GM18511 (cell line): ENCODE measurements around the gene SIDT1.

Experiments used
- ATAC-seq: cut with Tn5 transposase; IDR thresholded peaks from one replicate; pipeline ENCODE4 v1.9.1; 2021; ENCODE audit warnings: mild to moderate bottlenecking, moderate library complexity; ENCODE audit not compliant: unreplicated experiment

Gene SIDT1

DNA sequence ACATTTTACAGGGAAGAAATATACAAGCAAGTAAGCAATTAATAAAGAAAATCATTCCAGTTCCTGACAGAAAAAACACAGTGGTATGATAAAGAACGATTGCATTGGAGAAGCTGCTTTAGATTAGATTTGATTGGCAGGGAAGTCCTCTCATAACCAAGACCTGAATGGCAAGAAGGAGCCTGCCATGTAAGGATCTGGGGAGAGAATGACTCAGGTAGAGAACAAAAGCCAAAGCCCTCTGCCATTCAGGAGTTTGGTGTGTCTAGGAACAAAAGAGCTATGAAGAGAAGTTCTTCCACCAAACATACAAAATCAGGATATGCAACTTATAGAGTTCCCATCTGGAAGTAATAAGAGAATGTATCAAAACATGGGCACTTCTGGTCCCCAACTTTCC is 57.6 kb downstream of the SIDT1 start:
- ATAC-seq = no peak

DNA sequence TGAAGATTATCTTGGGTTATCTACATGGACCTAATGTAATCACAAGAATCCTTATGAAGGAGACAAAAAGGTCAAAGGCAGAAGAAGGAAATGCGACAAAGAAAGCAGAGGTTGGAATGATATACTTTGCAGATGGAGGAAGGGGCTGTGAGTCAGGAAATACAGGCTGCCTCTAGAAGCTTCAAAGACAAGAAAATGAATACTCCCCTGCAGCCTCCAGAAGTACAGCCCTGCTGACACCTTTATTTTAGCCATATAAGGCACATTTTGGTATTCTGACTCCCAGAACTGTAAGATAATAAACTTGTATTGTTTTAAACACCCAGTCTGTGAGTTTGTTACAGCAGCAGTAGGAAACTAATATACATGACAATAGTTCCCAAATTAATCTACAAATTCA is 58.6 kb downstream of the SIDT1 start:
- ATAC-seq = no peak

DNA sequence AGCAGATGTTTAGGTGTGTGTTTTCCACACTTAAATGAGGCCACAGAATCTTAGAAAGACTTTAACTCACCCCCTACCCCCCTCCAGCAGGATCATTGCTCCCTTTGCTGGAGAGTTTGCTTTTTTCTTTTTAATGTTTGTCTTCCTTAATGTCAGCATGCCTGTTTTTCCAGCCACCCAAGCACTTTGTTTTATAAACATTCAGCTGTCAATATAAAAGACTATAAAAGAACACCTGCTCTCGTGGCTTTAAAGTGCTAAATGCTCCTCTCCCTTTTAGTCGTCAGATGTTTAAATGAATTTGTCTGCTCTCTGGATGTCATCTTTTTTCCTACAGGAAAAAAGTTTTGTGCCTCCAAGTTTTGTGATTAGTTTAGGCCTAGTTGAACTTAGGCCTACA is 61.7 kb downstream of the SIDT1 start:
- no peak for ATAC-seq

DNA sequence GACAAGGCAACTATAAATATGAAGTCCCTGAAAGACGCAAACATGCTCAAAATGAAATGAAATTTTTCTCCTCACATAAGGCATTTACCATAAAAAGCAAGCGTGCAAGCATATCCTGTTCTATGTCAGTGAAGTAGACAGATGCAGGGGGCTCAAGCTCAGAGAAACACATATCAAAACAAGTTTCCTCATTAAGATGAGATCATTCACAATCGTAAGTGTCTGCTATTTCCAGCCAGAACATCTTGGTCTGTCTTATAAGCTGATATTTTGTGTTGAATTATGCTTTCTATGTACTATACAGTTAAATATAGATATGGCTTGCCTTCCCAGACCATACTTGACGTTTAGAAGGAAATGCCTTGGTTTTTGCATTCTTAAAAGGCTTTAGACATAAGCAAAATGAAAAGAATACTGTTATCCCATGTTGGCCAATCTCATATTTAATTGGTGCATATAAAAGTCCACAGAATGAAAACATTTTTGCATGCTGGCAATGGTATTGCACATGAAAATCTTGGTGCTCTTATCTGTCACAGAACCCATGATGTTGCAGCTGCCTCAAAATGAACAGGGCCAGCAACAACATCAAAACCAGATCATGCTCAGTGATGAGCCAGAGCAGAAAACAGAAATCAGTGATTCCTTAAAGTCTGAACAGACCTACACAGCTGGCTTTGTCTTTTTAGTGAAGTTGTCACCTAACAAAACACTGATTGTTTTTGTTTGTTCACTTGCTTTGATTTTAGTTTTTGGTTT is 65.4 kb downstream of the SIDT1 start:
- no peak for ATAC-seq

DNA sequence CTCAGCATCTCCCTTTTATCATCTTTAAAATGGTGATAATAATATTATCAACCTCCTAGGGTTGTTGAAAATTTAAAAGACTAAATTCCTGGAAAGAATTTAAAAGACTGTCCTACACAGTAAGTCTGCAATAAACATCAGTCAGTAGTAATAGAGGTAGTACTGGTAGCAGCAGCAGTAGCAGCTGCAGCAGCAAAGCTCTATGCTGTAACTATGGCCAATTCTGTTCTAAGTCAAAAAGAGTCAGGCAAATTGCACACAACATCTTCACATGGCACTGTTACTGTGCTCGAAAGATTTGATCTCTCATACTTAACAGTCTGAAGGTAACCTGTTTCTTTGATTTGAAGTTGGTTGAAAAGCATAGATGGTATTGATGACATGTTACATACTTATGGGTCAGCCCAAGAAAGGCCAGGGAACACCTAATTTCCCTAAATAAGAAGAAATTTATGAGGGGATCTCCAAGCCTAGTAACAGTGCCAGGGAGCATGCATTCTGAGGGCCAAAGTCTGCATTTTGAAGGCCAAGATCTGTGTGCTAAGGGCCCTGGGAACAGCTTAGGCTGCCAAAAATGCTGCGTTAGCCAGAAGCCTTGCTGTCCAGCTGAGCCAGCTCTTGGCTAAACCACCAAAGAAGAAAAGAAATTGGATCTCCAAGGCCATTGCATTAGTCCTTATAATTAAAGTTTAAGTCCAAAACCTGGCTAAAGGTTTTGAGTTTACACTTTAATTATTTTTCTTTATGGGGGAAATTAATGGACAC is 68.2 kb downstream of the SIDT1 start:
- ATAC-seq = no peak

DNA sequence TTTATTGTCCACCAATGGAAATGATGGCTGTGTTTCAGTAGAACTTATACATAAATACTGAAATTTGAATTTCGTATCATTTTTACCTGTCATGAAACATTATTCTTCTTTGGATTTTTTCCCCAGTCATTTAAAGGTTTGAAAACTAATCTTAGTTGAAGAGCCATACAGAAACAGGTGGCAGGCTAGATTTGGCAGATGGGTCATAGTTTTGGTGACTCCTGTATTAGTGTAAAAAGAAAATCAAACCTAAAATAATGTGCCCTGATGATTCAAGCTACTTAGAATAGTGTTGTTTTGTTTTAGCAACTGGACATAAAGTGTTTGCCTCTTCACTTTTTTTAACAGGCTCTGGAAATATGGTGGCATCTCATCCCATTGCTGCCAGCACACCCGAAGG is 68.9 kb downstream of the SIDT1 start:
- ATAC-seq = no peak

DNA sequence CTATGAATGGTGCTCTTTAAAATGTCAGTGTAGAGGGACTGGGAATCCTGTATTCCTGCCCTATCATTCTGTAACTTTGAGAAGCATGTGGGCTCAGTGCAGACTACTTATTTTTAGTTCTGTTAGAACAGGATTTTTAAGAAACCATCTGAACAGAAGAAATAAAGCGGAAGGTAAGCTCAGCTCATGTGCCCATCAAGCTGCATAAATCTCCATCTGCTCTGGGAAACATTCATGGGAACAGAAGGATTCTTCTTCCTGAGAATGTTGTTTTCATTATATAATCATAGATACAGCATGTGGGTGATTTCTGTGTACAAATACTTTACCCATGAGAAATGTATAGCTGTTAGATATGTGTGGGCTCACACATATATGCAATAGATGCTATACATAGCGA is 69.9 kb downstream of the SIDT1 start:
- no peak for ATAC-seq

DNA sequence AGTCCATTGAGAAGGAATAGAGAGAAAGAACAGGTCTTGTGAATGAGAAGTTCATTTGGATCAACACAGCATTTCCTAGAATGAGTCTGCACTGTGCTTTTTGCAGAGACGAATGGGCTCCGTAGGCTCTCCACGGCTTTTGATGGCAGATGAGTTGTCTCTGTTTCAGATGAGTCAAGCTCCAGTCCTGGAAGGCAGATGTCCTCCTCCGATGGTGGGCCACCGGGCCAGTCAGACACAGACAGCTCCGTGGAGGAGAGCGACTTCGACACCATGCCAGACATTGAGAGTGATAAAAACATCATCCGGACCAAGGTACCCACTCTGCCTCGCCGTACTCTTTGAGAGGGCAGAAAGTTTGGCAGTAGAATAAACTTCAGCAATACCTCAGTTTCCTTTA is 70.5 kb downstream of the SIDT1 start:
- no peak for ATAC-seq

DNA sequence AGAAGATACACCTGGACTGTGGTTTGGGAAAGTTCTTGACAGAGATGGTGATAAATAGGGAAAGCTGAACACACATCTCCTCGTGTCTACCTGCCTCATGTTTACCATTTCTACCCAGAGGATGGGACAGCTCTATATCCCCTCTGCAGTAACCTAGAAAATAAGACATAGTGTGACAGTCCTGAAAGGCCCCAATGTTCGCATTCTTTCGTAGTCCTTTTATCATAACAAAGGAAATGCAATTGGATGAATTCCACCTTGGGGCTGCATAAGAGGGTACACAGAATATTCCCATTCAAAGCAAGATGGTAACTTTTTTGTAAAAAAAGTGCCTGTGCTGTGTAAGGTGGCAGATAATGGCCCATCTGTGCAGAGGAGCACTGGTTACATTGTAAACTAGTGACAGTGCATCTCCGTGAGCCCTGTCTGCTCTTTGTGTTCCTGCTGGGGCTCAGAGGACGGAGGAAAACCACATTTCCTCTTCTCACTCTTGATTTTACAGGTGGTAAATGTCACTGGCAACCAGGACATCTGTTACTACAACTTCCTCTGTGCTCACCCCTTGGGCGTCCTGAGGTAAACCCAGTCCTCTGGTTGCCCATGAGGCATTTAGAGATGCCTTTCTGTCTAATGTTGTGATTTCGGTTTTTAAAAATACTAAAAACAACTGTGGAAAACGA is 74.3 kb downstream of the SIDT1 start:
- ATAC-seq = peak; percentile 99

DNA sequence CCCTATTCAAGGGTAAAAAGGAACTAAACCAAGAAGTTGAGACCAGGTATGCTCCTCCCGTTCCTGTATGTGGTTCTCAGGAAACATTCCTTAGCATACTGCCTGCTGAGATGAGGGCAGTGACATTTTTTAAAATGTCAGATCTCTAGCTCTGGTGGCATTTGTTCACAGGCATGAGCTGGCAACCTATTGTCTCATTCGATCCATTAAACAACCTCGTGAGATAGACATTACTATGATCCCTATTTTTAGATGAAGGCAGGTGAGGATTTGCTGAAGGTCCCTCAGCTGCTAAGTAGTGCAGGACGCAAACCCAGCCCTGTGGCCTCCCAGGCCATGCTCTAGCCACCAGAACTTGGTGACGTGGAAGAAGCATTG is 74.9 kb downstream of the SIDT1 start:
- ATAC-seq = peak; percentile 19

DNA sequence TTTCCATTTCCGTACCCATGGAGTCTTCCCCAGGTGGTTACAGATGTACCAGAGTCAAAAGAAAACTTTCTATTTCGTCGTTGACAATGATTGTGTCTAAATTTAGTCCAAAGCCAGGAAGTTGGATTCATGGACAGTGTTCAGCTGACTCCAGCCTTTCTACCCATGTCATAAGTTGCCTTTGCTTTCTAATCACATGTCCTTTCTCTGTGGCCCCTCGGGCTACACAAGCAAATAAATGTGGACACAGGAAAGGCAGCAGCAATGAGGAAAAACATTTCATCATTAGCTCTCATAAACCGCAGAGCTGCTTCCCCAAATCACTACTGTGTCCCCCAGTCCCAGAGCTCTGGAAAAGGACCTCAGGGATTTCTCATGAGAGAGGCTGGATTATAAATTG is 82.0 kb downstream of the SIDT1 start:
- ATAC-seq = no peak

DNA sequence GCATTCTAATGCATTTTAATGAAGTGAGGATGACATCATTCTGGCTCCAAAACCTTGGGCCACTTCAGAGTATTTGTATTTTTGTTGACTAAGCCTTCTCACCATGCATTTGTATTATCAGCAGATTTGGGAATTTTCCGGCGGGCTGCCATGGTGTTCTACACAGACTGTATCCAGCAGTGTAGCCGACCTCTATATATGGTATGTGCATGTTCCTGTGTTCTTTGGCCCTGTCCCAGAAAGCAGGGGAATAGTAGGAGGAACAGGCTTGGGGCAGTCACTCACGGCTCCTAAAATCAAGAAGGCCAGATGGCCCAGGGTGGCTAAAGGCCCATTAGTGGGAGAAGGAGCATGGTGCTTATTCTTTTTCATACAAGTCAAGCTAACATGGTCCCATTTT is 83.6 kb downstream of the SIDT1 start:
- ATAC-seq = no peak

DNA sequence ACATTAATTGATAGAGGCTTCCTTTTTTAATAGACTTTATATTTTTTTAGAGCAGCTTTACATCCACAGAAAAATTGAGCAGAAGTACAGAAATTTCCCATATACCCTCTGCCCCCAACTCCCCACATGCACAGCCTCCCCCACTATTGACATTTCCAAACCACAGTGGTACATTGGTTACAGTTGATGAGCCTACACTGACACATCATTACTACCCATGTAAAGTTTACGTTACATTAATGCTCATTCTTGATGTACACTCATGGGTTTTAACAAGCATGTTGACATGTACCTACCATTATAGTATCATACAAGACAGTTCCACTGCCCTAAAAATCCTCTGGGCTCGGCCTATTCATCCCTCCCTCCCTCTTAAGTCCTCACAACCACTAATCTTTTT is 85.4 kb downstream of the SIDT1 start:
- no peak for ATAC-seq

DNA sequence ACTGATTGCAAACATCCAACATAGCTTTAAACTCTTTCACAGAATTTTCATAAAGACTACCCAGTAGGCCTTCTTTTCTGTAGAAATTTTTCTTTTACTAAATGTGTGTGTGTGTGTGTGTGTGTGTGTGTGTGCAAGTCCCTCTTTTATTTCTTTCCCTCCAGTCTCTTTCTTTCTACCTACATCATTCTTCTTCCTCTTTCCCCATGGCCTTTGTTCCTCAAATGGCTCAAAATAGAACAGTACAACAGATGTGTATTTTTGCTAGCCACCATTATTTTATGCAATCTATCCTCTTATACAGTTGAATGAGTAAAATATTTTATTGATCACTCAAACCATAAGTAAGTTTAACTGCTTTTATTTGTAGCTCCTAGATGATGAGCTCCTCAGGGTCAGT is 87.7 kb downstream of the SIDT1 start:
- no peak for ATAC-seq

DNA sequence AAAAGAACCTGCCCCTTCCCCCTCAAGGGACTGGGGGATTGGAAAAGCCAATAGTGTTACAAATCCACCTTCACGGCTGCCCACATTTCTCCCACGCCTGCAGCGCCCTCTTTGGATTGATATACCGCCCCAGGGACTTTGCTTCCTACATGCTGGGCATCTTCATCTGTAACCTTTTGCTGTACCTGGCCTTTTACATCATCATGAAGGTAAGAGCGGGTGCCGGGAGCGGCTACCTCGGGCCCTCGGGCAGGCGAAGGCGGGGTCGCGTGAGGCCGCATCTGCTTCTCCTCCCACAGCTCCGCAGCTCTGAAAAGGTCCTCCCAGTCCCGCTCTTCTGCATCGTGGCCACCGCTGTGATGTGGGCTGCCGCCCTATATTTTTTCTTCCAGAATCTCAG is 91.0 kb downstream of the SIDT1 start:
- no peak for ATAC-seq

DNA sequence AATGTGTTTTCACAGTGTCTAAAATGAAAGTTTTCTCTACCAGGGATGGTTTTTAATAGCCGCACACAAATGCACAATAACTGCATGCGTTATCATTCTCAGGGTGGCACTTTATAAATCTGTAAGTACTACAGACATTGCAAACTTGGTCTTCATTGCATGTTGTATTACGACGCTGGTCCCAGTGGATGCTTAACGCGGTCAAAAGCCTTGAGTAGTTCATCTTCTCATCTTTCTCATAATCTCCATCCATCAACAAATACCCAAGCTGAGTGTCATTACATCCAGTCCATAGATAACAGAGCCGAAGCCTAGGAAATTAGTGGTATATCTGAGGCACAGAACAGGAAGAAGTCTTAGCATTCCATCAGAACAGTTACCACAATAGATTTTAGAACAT is 91.5 kb downstream of the SIDT1 start:
- ATAC-seq = no peak

DNA sequence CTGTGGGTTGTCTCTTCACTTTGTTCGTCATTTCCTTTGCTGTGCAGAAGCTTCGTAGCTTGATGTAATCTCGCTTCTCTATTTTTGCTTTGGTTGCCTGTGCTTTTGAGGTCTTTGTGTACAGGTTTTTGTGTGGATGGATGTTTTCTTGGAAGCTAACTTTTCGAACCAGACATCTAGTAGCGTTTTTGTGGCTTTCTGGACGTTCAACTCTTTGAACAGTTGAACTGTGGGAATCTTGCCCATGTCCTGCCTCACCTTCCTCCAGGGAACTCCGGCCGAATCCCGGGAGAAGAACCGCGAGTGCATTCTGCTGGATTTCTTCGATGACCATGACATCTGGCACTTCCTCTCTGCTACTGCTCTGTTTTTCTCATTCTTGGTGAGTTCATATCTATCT is 93.5 kb downstream of the SIDT1 start:
- ATAC-seq = no peak

DNA sequence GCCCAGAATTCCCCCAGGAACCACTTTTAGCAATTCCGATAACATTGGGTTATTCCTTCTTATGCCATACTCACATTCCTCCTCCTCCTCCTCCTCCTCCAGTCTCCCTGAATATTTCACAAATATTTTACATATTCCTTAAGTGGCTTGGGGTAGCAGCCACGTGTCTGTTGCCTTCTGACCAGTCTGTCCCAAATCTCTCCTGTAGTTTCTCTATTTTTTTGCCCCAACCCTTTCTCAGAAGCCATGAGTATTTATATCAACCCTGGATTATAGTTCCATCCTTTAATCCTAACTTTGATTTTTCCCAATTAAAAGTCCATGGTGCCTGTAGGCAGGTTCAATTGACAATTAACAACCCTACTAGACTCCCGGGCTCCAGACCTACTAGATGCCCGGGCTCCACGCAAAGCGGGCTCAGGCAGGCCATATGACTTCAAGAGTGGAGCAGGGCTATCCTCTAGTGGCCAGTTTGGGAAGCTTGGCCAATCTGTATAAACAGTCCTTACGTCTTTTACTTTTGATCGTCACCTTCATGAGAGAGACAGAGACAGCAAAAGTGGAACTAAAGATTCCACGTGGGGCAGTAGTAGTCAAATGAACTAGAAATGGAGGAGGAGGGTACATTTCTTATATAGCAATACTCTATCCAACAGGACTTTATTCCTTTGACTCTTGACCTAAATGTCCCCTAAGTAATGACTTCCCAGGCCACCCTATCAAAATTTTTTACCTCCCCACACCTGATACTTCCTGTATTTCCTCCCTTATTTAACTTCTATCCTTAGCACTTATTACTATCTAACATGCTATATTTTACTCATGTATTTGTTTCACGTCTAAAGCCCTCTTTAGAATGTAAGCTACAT is 94.4 kb downstream of the SIDT1 start:
- ATAC-seq = no peak

DNA sequence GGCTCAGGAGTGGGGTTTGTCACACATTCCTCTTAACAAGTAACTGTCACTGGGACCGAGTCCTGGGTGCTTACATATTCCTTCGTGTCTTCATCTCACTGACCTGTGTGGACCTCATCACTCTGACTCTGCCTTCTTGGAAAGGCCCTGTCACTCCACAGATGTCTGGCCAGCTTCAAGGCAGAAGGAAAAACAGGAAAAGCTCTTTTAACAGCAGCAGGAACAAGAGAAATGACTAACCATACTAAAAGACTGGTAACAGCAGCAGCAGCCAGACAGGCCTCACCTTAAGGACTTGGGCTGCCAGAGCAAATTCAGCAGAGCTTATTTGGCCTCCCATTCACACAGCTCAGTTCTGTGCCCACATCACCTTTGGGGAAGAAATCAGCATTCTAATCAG is 96.0 kb downstream of the SIDT1 start:
- ATAC-seq = no peak

DNA sequence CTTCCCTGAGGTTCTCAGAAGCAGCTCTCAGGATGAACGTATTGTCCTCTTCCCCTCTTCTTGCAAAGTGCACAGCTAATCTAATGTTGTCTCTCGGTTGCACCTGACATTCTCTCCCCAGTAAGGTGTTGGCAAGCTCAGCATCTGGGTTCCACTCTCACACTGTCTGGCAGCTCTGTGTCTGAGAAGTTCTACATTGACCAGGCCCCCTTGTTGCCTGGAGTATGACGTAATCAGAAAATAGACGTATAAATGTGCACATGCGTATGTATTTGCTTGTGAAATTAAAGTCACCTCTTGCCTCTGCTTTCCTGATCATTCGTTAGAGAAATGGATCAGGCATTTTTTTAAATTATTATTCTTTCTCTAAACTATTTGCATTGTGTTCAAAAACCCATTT is 96.4 kb downstream of the SIDT1 start:
- ATAC-seq = no peak
